Measurements from ENCODE around the gene CLDN22. TPM values are rescaled to one million over a fixed set of nuclear protein-coding genes. Genes with fewer than 3 reads are reported as not detected.

The CLDN22 gene
- total RNA-seq, 1 experiment from 2014 or later = not detected

DNA sequence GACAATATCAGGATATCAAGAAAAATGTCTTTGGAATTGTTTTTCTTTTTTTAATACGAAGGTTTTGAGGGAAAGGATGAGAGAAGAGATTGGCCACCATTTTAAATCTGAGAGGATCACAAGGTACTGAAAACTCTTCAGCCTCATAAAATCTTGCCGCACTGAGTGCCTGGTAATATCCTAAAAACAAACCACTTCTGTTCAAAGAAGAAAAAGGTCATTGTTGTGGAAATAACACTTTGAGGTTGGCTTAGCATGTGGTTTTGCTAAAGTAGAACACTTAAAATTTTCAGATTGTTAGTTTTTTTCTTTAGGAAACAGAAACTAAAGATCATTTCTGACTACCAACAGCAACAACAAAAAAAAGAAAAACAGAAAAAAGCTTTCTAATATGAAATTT, 1.0 kb upstream of the CLDN22 start:
- intact Hi-C loops (cut with micrococcal nuclease; ENCODE audit: unreplicated experiment) = no loop called here
- POLR2A ChIA-PET (ENCODE audit: low non-redundant PET) = no interaction called here
- Histone ChIP-seq H3K27ac (ENCODE audit: low read depth, low read length, poor library complexity, severe bottlenecking) (no peak overlapping the region), H3K36me3 (ENCODE audit: insufficient read depth, low read length, poor library complexity, severe bottlenecking) (peaks cover 9% of the 10 kb centered on the region), H3K4me3 (ENCODE audit: low read depth, low read length, poor library complexity, severe bottlenecking) (no peak overlapping the region), H3K4me1 (ENCODE audit: insufficient read depth, low read length, poor library complexity, severe bottlenecking) (no peaks in the 10 kb centered on the region), H3K27me3 (replicated peaks; ENCODE audit: insufficient read depth, low read depth, low read length, poor library complexity) (no peaks in the 10 kb centered on the region), H3K9me3 (ENCODE audit: low read depth, low read length, poor library complexity, severe bottlenecking) (peaks cover under 1% of the 10 kb centered on the region)
- no peak for DNase-seq (ENCODE audit: low spot score)
- BruUV-seq (replicated peaks) = no TSS peak
- TF ChIP-seq EZH2 (IDR thresholded peaks at IDR 0.05; ENCODE audit: borderline replicate concordance, low read depth, low read length, poor library complexity, severe bottlenecking) = no peak
- TF ChIP-seq, protein P1, sequence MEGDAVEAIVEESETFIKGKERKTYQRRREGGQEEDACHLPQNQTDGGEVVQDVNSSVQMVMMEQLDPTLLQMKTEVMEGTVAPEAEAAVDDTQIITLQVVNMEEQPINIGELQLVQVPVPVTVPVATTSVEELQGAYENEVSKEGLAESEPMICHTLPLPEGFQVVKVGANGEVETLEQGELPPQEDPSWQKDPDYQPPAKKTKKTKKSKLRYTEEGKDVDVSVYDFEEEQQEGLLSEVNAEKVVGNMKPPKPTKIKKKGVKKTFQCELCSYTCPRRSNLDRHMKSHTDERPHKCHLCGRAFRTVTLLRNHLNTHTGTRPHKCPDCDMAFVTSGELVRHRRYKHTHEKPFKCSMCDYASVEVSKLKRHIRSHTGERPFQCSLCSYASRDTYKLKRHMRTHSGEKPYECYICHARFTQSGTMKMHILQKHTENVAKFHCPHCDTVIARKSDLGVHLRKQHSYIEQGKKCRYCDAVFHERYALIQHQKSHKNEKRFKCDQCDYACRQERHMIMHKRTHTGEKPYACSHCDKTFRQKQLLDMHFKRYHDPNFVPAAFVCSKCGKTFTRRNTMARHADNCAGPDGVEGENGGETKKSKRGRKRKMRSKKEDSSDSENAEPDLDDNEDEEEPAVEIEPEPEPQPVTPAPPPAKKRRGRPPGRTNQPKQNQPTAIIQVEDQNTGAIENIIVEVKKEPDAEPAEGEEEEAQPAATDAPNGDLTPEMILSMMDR (conservative IDR thresholded peaks at IDR 0.05; ENCODE audit: low read depth, low read length) = no peak
- CTCF ChIA-PET = no interaction called here

DNA sequence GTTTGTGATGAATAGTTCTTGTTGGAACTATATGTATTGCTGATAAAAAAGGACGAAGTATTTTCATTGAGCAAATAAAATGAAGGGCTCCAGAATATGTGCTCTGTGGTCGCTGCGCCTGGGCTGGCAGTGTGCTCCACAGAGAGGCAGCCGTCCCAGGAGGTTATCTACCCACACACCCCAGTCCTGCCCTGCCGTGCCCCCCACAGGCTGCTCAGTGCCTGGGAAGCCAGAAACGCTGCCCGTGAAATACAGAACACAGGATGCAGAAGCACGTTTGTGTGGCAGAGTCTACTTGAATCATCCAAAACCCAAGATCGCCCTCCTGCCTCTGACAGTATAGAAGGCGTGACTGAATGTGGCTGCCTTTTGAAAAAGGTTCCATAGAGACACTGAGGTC, 1.4 kb downstream of the CLDN22 start:
- Histone ChIP-seq H3K27ac (ENCODE audit: low read depth, low read length, poor library complexity, severe bottlenecking) (no peak overlapping the region), H3K4me1 (ENCODE audit: insufficient read depth, low read length, poor library complexity, severe bottlenecking) (no peaks in the 10 kb centered on the region), H3K27me3 (replicated peaks; ENCODE audit: insufficient read depth, low read depth, low read length, poor library complexity) (no peaks in the 10 kb centered on the region), H3K9me3 (ENCODE audit: low read depth, low read length, poor library complexity, severe bottlenecking) (no peaks in the 10 kb centered on the region), H3K36me3 (ENCODE audit: insufficient read depth, low read length, poor library complexity, severe bottlenecking) (peaks cover 16% of the 10 kb centered on the region), H3K4me3 (ENCODE audit: low read depth, low read length, poor library complexity, severe bottlenecking) (no peak overlapping the region)
- POLR2A ChIA-PET (ENCODE audit: low non-redundant PET) = no interaction called here
- CTCF ChIA-PET = no interaction called here
- TF ChIP-seq, protein P1 (conservative IDR thresholded peaks at IDR 0.05; ENCODE audit: low read depth, low read length) = no peak
- no peak for TF ChIP-seq EZH2 (IDR thresholded peaks at IDR 0.05; ENCODE audit: borderline replicate concordance, low read depth, low read length, poor library complexity, severe bottlenecking)
- BruUV-seq (replicated peaks) = no TSS peak
- intact Hi-C loops (cut with micrococcal nuclease; ENCODE audit: unreplicated experiment) = no loop called here
- DNase-seq (ENCODE audit: low spot score) = no peak

DNA sequence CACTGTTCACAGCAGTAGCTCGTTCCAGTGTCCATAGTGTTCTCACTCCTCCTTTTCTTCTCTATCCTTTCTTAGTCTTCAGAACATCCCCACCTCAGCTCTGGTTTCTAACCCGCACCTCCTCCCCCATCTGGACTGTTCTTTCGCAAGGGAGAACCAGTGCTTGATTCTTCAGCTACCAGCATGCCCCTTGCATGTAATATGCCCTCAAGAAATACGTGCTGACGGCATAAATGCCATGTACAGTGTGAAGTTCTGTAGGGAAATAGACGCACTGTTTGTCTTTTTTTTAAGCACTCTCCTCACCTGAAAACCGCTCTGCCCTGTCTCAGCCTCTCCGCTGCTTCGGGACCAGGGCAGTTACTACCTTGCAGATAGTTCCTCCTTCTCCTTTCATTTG, 5.3 kb downstream of the CLDN22 start:
- no TSS peak for BruUV-seq (replicated peaks)
- intact Hi-C loops (cut with micrococcal nuclease; ENCODE audit: unreplicated experiment) = no loop called here
- H3K36me3 ChIP-seq (ENCODE audit: insufficient read depth, low read length, poor library complexity, severe bottlenecking) = peaks cover 31% of the 10 kb centered on the region
- H3K9me3 ChIP-seq (ENCODE audit: low read depth, low read length, poor library complexity, severe bottlenecking) = no peaks in the 10 kb centered on the region
- CTCF ChIA-PET = no interaction called here
- no peak for TF ChIP-seq EZH2 (IDR thresholded peaks at IDR 0.05; ENCODE audit: borderline replicate concordance, low read depth, low read length, poor library complexity, severe bottlenecking)
- TF ChIP-seq, protein P1 (conservative IDR thresholded peaks at IDR 0.05; ENCODE audit: low read depth, low read length) = no peak
- no peaks in the 10 kb centered on the region for H3K4me1 ChIP-seq (ENCODE audit: insufficient read depth, low read length, poor library complexity, severe bottlenecking)
- no peak overlapping the region for H3K27ac ChIP-seq (ENCODE audit: low read depth, low read length, poor library complexity, severe bottlenecking)
- no peaks in the 10 kb centered on the region for H3K27me3 ChIP-seq (replicated peaks; ENCODE audit: insufficient read depth, low read depth, low read length, poor library complexity)
- POLR2A ChIA-PET (ENCODE audit: low non-redundant PET) = no interaction called here
- no peak overlapping the region for H3K4me3 ChIP-seq (ENCODE audit: low read depth, low read length, poor library complexity, severe bottlenecking)
- DNase-seq (ENCODE audit: low spot score) = no peak
